GM23338 (cell line): ENCODE measurements around the gene ZNF224. TPM values are rescaled to one million over a fixed set of nuclear protein-coding genes. Genes with fewer than 3 reads are reported as not detected.

Source experiments
- JUNB ChIP-seq: IDR thresholded peaks from one replicate; pipeline ENCODE4 v1.6.1; 2016; ENCODE audit warnings: antibody characterized with exemption; ENCODE audit not compliant: unreplicated experiment
- NANOG ChIP-seq: IDR thresholded peaks from 2 replicates; pipeline ENCODE4 v1.6.1; 2016; ENCODE audit warnings: antibody characterized with exemption, borderline replicate concordance
- polyA plus RNA-seq: library from polyadenylated mRNA; unstranded; fragments of >200 nt; fragmentation: Nextera tagmentation; extraction: Ambion mirVana; gene quantifications from 2 replicates; pipeline ENCODE4 v1.2.1, GENCODE V29; 2016
- total RNA-seq: library from RNA; depleted of rRNA; stranded (reverse); fragments of >200 nt; shearing (Covaris generic); gene quantifications from 2 replicates; pipeline ENCODE4 v1.2.3, GENCODE V29; 2014
- TF ChIP-seq, protein P1 (sequence below): IDR thresholded peaks from one replicate; pipeline ENCODE4 v1.6.1; 2018; ENCODE audit warnings: antibody characterized with exemption; ENCODE audit not compliant: unreplicated experiment
- TF ChIP-seq, protein P2 (sequence below): fragments of 250-450 bp; sonication (Bioruptor Pico); IDR thresholded peaks from 2 replicates; pipeline ENCODE4 v1.5.0; 2020; ENCODE audit warnings: mild to moderate bottlenecking, moderate library complexity

ZNF224 gene
- total and polyA plus RNA-seq, 2 experiments from 2014 or later: 9.4 to 16.5 TPM

DNA sequence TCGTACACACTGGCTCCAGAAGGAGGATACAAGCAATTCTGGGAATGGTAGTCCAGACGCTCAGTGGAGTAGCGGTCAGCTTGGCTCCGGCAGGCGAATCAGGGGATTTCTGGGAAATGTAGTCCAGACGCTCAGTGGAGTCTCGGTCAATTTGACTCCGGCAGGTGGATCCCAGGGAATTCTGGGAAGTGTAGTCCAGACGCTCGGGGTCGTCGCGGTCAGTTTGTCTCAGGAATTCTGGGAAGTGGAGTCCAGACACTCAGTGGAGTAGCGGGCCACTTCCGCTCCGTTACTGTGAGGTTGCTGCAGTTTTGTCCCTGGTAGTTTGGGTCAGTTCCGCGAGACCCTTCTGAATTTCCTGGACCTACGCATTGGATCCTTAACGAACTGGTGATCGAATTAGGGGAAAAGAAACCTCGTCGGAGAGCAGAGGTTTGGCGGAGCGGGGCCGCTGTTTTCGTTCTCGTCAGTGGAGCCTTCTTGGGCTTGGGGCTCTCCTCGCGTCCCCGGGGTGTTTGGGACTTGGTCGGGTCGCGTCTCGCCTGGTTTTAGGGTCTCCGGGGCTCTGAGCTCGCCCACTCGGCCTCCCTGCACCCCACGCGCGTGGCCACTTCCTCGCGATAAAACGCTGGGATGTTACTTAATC lies 19.1 kb downstream of the ZNF224 start, which contains the start of gene ZNF225 (continued):
- TF ChIP-seq, protein P1, sequence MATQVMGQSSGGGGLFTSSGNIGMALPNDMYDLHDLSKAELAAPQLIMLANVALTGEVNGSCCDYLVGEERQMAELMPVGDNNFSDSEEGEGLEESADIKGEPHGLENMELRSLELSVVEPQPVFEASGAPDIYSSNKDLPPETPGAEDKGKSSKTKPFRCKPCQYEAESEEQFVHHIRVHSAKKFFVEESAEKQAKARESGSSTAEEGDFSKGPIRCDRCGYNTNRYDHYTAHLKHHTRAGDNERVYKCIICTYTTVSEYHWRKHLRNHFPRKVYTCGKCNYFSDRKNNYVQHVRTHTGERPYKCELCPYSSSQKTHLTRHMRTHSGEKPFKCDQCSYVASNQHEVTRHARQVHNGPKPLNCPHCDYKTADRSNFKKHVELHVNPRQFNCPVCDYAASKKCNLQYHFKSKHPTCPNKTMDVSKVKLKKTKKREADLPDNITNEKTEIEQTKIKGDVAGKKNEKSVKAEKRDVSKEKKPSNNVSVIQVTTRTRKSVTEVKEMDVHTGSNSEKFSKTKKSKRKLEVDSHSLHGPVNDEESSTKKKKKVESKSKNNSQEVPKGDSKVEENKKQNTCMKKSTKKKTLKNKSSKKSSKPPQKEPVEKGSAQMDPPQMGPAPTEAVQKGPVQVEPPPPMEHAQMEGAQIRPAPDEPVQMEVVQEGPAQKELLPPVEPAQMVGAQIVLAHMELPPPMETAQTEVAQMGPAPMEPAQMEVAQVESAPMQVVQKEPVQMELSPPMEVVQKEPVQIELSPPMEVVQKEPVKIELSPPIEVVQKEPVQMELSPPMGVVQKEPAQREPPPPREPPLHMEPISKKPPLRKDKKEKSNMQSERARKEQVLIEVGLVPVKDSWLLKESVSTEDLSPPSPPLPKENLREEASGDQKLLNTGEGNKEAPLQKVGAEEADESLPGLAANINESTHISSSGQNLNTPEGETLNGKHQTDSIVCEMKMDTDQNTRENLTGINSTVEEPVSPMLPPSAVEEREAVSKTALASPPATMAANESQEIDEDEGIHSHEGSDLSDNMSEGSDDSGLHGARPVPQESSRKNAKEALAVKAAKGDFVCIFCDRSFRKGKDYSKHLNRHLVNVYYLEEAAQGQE: no peak
- TF ChIP-seq NANOG (0 out of 2 replicates have a peak, but pooled peaks have one; percentile 9), JUNB (no peak)
- TF ChIP-seq, protein P2, sequence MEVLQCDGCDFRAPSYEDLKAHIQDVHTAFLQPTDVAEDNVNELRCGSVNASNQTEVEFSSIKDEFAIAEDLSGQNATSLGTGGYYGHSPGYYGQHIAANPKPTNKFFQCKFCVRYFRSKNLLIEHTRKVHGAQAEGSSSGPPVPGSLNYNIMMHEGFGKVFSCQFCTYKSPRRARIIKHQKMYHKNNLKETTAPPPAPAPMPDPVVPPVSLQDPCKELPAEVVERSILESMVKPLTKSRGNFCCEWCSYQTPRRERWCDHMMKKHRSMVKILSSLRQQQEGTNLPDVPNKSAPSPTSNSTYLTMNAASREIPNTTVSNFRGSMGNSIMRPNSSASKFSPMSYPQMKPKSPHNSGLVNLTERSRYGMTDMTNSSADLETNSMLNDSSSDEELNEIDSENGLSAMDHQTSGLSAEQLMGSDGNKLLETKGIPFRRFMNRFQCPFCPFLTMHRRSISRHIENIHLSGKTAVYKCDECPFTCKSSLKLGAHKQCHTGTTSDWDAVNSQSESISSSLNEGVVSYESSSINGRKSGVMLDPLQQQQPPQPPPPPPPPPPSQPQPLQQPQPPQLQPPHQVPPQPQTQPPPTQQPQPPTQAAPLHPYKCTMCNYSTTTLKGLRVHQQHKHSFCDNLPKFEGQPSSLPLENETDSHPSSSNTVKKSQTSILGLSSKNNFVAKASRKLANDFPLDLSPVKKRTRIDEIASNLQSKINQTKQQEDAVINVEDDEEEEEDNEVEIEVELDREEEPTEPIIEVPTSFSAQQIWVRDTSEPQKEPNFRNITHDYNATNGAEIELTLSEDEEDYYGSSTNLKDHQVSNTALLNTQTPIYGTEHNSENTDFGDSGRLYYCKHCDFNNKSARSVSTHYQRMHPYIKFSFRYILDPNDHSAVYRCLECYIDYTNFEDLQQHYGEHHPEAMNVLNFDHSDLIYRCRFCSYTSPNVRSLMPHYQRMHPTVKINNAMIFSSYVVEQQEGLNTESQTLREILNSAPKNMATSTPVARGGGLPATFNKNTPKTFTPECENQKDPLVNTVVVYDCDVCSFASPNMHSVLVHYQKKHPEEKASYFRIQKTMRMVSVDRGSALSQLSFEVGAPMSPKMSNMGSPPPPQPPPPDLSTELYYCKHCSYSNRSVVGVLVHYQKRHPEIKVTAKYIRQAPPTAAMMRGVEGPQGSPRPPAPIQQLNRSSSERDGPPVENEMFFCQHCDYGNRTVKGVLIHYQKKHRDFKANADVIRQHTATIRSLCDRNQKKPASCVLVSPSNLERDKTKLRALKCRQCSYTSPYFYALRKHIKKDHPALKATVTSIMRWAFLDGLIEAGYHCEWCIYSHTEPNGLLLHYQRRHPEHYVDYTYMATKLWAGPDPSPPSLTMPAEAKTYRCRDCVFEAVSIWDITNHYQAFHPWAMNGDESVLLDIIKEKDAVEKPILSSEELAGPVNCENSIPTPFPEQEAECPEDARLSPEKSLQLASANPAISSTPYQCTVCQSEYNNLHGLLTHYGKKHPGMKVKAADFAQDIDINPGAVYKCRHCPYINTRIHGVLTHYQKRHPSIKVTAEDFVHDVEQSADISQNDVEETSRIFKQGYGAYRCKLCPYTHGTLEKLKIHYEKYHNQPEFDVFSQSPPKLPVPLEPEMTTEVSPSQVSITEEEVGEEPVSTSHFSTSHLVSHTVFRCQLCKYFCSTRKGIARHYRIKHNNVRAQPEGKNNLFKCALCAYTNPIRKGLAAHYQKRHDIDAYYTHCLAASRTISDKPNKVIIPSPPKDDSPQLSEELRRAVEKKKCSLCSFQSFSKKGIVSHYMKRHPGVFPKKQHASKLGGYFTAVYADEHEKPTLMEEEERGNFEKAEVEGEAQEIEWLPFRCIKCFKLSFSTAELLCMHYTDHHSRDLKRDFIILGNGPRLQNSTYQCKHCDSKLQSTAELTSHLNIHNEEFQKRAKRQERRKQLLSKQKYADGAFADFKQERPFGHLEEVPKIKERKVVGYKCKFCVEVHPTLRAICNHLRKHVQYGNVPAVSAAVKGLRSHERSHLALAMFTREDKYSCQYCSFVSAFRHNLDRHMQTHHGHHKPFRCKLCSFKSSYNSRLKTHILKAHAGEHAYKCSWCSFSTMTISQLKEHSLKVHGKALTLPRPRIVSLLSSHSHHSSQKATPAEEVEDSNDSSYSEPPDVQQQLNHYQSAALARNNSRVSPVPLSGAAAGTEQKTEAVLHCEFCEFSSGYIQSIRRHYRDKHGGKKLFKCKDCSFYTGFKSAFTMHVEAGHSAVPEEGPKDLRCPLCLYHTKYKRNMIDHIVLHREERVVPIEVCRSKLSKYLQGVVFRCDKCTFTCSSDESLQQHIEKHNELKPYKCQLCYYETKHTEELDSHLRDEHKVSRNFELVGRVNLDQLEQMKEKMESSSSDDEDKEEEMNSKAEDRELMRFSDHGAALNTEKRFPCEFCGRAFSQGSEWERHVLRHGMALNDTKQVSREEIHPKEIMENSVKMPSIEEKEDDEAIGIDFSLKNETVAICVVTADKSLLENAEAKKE: no peak
